Forelimb muscle (tissue), 1 donor: Measurements from ENCODE around the gene OR51L1. TPM values are rescaled to one million over a fixed set of nuclear protein-coding genes. Genes with fewer than 3 reads are reported as not detected.
"Not testable (repeated sequence)": the region's sequence is repeated elsewhere in the genome, so short reads cannot be mapped to it uniquely, and the experiment has no call there.

Experiments
- DNase-seq: peaks from one replicate; pipeline ENCODE4 v3.0.0-alpha.2; 2013; ENCODE audit warnings: low read depth
- polyA plus RNA-seq: library from polyadenylated mRNA; unstranded; fragments of 120-200 nt; gene quantifications from one replicate; pipeline ENCODE4 v1.2.1, GENCODE V29; 2013; ENCODE audit not compliant: insufficient read length

Gene OR51L1
- polyA plus RNA-seq: 0.06 TPM

DNA sequence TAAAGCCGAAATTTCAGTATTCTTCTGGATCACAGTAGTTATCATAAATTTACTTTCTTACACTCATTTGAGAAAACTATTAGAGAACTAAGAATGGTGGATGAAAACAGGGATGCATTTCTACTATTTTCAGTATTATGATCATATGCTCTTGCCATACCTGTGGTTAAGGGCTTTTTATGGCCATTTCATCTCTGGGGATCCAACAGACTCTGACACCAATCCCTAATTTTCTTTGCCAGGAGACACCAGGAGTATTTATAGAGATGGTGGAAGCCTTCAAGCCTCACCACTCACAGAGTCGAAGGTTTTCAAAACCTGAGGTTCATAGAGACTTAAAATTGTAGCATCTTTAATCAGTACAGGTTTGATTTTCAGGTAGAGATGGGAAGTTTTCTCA, at the start of gene OR51L1:
TSS of gene OR51L1 (plus strand) at position 301 of the 400 bp plus-strand sequence. CDS start 4,132 bp downstream, outside the sequence.
- no peak for DNase-seq

- DNase-seq: no peak
Observed at GRCh38 chr11:4947505-4947904, 47.1 kb upstream of the OR51L1 start, which contains the start of gene OR51A4. TSS of gene OR51A4 (minus strand) at chr11:4947605. CDS start at chr11:4947100, 505 bp downstream.

- not testable (repeated sequence) for DNase-seq
Observed at GRCh38 chr11:4955613-4956012, 39.0 kb upstream of the OR51L1 start, which contains the start of gene OR51A2. TSS of gene OR51A2 (minus strand) at chr11:4955713. CDS start at chr11:4955713, 0 bp downstream.

- no peak for DNase-seq
Observed at GRCh38 chr11:4957396-4957795, 37.3 kb upstream of the OR51L1 start.

DNA sequence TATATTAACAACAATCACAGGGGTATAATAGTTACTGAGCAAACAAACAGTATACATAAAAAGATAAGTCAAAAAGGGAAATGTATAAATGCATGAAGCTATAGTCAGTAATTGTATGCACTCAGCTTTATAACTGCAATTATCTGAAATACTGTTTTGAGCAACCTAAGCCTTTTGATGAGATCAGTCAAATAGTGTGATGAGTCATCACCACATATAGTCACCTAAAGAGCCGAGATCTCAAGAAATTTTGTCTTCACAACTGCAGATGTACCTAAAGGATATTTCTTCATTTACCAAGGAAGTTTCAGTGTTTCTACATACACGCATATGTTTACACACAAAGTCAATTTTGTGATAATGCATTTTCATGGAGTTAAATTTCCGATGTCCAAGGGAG, 33.8 kb upstream of the OR51L1 start:
- DNase-seq: no peak

GRCh38 chr11:4962816-4963215, 31.8 kb upstream of the OR51L1 start:
- peak; percentile 46 for DNase-seq

- DNase-seq: no peak
Observed at GRCh38 chr11:4975436-4975835, 19.2 kb upstream of the OR51L1 start.

GRCh38 chr11:4979036-4979435, 15.6 kb upstream of the OR51L1 start:
- DNase-seq: no peak

- DNase-seq: no peak
Observed at GRCh38 chr11:4982678-4983077, 12.0 kb upstream of the OR51L1 start.

DNA sequence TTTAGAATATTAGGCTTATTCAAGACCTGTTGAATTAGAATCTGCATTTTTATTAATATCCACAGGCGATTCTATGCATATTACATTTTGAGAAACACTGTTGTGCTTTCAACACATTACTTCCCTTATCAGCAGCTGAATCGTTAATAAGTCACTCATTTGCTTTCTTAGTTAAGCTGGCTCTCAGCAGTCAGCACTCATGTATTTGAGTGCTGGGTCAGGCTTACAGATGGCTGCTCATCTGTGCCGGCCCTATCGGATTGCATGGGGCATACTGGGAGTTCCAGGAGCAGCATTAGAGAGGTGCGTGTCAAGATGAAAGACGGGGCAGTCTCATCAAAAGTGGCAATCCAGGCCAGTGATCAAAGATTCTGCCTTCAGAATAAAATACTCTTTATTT, 10.8 kb upstream of the OR51L1 start:
- no peak for DNase-seq

DNA sequence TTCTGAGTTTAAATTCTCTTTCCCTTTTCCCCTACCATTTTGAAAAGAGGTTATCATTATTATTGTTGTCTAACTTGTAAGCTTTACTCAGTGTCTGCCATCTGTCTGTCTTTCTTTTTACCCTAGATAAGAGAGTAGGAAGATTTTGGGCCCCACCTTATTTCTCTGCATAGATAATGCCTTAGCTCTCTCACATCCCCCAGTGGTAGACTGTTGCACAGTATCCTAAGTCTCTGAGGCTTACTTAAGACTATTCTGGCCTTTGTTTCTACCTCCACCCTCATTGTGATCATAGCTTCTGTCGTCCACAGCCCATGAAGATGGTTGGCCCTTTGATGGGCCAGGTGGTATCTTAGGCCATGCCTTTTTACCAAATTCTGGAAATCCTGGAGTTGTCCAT, 3.6 kb upstream of the OR51L1 start:
- no peak for DNase-seq

DNA sequence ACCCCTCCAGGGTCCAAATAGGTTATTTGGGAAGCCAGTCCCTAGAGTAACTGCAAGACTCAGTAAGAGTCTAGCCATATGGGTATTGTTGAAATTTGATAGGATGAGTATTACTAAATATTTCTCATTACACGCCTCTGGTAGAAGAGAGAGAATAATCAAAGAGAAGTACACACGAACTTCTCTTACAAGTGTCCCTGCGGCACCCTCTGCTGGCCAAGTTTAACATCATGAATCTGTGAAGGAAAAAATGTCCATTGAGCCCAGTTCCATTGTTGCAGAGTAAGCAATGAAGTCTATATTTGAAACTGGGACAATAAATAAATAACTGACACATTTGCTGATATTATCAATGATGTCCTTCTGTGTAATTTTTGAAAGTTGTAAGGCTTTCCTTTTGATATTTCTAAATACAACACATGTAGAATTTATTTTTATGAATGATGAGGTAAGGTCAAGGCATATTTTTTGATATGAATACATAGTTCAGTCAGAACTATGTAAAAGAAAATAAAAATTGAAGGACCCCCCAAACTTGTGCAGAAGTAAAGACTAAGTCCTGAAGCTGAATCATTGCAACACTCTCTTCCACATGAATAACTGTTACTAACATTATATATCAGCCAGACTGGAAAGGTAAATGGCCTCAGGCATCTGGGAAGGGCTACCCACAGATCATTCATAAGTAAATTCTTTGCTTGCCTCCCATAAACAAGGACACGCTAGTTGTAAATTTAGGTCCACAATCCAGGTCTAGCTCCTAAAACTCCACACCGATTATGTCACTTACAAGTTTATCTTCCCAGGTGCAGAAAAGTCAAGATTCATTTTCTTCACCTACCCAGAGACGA, 10.0 kb downstream of the OR51L1 start:
- DNase-seq: peak; percentile 13

GRCh38 chr11:5007561-5007960, 12.9 kb downstream of the OR51L1 start:
- no peak for DNase-seq

DNA sequence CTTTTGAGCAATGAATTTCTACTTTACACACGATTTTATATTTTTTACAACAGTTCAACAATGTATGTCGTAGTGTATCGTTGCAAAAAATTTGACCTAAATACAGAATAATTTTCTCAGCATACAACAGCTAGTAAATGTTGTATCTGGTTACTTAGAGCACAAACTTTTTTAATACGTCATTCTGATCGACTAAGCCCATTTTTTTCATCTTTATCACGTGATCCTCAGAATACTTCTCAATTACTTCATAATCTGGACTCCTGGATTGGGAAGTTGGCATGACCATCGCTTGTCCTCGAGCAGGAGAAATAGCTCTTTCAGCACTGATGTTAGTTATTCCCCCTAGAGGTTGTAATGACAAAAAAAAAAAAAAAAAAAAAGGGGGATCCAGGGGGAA, 16.6 kb downstream of the OR51L1 start:
- no peak for DNase-seq

- no peak for DNase-seq
Observed at GRCh38 chr11:5013012-5013411, 18.4 kb downstream of the OR51L1 start.

DNA sequence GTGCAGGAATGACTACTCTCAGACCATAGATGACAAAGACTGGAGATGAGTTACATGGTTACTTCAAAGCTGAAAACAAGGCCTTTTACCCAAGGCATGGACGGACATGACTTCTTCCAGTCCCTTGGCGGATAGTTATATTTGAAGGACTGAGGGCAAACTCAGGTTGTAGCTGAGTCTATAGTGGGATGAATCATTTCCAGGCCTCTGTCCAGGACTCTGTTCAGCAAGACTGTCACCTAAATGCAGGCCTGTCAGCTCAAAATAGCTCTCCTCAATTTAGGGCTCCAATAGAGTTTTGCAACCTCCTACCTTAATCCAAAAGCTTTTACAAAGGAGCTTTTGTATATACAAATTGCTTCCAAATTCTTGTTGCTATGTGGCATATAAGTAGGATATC, 27.3 kb downstream of the OR51L1 start:
- no peak for DNase-seq

GRCh38 chr11:5036669-5037068, 42.0 kb downstream of the OR51L1 start:
- no peak for DNase-seq

GRCh38 chr11:5037926-5038325, 43.3 kb downstream of the OR51L1 start:
- DNase-seq: no peak

GRCh38 chr11:5038341-5038740, 43.7 kb downstream of the OR51L1 start:
- no peak for DNase-seq

DNA sequence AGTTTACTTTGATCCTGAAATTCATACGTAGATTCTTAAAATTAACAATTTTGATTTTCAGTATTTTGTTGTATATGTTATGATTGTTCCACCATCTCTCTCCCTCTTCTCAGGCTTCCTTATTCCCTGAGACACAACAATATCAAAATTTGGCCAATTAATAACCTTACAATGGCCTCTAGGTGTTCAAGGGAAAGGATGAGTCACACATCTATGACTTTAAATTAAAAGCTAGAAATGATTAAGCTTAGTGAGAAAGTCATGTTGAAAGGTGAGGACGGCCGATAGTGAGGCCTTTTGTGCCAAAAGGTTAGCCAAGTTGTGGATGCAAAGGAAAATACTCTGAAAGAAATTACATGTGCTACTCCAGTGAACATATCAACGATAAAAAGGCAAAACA, 46.2 kb downstream of the OR51L1 start:
- no peak for DNase-seq

- DNase-seq: no peak
Observed at GRCh38 chr11:5042091-5042490, 47.4 kb downstream of the OR51L1 start.

DNA sequence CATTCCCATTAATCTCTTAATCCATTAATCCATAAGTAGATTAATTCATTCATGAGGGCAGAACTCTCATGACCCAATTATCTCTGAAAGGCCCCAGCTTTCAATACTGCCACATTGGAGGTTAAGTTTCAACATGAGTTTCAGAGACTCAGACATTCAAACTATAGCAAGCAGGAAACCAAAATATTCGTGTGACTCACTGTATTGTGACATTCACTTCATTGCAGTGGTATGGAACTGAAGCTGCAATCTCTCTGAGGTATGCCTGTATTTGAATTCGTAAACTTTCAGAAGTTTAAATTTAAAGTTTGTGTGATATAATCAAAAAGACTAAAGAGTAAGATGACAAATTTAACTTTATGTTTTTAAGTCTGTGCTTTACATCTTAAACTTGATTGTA, 48.7 kb downstream of the OR51L1 start:
- no peak for DNase-seq

GRCh38 chr11:5046226-5046625, 51.6 kb downstream of the OR51L1 start, which contains the start of gene OR52J3:
TSS of gene OR52J3 (plus strand) at chr11:5046526. CDS start at chr11:5046526, 0 bp downstream.
- DNase-seq: no peak
